GM19372 (cell line): ENCODE results near the gene PPP1R1C.

ENCODE experiments used
- ATAC-seq: cut with Tn5 transposase; IDR thresholded peaks from one replicate; pipeline ENCODE4 v1.9.1; 2021; ENCODE audit warnings: mild to moderate bottlenecking, low read depth, moderate library complexity; ENCODE audit not compliant: unreplicated experiment

Gene PPP1R1C

GRCh38 chr2:182166841-182167240 is 181.2 kb downstream of the PPP1R1C start:
- ATAC-seq = no peak
